GM18505 (cell line): Measurements from ENCODE around the gene PSG1.
"Not testable (repeated sequence)": the region's sequence is repeated elsewhere in the genome, so short reads cannot be mapped to it uniquely, and the experiment has no call there.

Experiments
- ATAC-seq: cut with Tn5 transposase; IDR thresholded peaks from one replicate; pipeline ENCODE4 v1.9.1; 2021; ENCODE audit not compliant: unreplicated experiment
- POLR2A ChIP-seq: IDR thresholded peaks from 4 replicates; pipeline ENCODE4 v1.6.1; 2011; ENCODE audit warnings: borderline replicate concordance; ENCODE audit not compliant: insufficient read depth, insufficient read length; ENCODE audit errors: extremely low read depth

The PSG1 gene

DNA sequence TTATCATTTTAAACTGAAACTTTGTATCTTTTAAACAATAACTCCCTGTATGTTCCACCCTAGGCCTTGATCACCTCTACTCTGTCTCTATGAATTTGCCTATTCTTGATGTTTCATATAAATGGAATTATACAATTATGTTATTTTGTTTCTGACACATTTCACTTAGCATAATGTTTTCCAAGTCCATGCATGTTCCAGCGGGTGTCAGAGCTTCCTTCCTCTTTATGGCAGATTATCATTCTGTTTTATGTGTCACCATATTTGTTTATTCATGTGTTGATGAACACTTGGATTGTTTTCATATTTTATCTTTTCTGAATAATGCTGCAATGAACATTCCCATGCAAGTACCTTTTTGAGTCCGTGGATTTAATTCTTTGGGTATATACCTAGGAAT is 3.2 kb upstream of the PSG1 start:
- ATAC-seq = not testable (repeated sequence)

DNA sequence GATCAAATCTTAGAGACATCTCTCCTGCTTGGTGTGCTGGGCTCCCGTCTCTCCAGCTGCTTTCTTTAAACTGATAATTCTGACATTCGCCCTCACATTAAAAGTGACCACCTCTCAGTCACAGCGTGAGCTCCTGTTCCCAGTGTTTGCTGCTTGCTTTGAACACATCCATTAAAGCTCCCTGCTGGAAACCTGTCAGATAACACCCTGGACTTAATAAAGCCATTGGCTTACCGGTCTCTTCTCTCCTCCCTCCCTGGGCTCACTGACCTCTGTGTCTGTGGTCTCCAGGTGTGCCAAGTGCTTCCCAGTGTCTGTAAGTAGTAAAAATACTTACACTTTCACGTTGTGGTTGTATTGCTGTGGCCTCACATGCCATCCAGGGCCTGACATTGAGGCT is 2.5 kb upstream of the PSG1 start:
- not testable (repeated sequence) for ATAC-seq

- not testable (repeated sequence) for ATAC-seq
Measured at GRCh38 chr19:42881279-42881678, 1.8 kb upstream of the PSG1 start.

GRCh38 chr19:42880621-42881020 is 1.1 kb upstream of the PSG1 start:
- not testable (repeated sequence) for ATAC-seq

DNA sequence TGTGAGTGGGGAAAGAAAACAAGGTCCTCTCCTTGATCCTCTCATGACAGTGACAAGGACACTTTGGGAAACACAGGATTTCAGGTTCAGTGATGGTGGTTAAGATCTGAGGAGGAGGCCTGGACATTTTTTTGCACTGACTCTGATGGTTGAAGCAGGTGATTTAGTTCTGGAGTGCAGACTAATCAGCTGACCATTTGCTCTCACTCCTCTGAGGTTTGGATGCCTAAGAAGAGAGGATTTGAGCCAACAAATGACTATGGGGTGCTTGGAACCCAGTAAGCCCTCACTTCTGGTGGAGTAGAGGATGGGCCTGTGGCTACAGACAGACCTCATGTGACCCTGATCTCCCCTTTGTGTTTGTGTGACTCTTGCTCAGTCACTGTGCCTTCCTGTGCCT is 2.9 kb downstream of the PSG1 start:
- ATAC-seq = not testable (repeated sequence)

DNA sequence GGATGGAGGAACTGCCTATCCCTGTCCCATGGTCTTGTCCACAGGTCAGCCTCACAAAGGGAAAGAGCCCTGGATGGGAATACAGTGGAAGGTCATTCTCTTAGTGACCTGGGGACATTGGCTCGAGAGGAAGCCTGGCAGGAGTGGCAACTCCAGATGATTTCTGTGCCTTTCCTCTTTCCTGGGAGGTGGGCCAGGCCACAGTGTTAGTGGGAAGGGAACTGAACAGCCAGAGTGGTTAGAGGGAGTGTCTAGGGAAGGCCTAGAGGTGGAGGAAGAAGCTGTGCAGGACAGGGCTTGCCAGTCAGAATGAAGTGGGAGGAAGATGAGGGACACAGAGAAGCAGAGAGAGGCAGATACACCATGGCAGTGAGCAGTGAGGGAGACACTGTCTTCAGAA is 3.6 kb downstream of the PSG1 start:
- ATAC-seq = not testable (repeated sequence)

DNA sequence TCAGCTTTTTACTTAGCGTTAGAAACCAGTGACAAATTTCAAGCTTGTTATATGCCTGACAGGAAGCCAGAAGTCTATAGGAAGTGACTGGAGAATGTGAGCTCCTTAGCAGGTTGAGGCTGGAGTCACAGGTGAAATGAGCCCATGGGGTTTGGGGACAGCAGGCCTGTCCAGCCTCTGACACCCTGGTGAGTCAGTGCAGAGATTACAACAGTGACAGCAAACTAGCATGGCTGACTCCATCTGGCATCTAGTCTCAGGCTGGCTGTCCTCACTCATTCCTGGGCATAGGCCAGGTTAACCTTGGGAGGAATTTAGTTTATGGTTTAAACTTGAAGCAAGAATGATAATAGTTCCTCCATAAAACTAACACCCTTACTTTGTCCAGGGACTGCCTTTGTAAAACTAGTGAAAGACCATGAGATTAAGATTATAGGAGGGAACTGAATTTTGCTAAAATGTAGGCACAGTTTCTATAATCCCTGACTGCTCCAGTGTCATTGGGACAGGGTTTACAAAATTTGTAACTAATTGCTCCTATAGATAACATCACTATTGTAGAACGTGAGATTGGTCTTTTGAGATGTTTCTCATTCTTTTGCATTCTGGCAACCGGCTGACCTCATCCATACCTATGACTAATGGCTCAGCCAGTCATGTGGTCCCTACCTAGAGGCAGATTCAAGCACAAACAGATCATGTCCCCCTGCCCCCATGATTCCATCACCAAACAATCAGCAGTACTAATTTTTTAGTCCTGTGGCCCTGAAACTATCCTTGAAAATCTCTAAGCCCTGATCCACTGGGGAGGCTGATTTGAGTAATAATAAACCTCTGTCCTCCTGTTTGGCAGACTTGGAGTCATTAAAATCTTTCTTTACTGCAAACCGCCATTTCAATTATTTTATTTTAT is 4.4 kb downstream of the PSG1 start:
- not testable (repeated sequence) for ATAC-seq

- ATAC-seq = not testable (repeated sequence)
Measured at GRCh38 chr19:42874136-42874535, 5.4 kb downstream of the PSG1 start.

- no peak for TF ChIP-seq POLR2A
- no peak for ATAC-seq
Measured at GRCh38 chr19:42872608-42873007, 6.9 kb downstream of the PSG1 start.

GRCh38 chr19:42857544-42857867 is 22.0 kb downstream of the PSG1 start:
- no peak for ATAC-seq
- no peak for TF ChIP-seq POLR2A

- ATAC-seq = not testable (repeated sequence)
Measured at GRCh38 chr19:42856866-42857543, 22.5 kb downstream of the PSG1 start.

DNA sequence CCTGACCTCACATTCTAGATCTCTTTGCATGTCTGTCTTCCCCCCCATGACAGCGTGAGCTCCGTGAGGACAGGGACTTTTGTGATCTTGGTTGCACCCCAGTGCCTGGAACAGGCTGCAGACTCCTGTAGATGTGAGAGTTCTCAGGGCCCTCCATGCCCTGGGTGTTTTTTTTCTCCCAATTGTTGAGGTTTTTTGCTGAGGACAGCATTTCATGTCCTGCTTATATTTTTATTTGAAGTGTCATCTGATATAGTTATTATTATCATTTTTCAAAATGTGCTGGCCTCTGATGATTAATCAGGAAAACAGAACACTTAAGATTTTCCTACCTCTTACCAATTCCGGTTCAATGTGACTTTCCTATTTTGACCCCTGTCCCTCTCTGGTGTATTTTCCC is 24.8 kb downstream of the PSG1 start:
- ATAC-seq = not testable (repeated sequence)

- not testable (repeated sequence) for ATAC-seq
Measured at GRCh38 chr19:42853231-42853630, 26.3 kb downstream of the PSG1 start.

DNA sequence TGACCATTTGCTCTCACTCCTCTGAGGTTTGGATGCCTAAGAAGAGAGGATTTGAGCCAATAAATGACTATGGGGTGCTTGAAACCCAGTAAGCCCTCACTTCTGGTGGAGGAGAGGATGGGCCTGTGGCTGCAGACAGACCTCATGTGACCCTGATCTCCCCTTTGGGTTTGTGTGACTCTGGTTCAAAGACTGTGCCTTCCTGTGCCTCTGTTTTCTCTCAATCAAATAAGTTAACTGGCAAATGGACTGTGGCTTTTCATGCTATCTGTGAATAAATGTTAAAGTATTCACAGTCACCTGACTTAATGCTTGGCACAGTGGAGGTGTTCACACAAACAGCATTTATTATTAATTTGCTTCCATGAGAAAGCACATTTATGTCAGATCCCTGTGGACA is 26.7 kb downstream of the PSG1 start:
- ATAC-seq = not testable (repeated sequence)

GRCh38 chr19:42851718-42852280 is 27.7 kb downstream of the PSG1 start:
- not testable (repeated sequence) for ATAC-seq
